HepG2 (cell line): ENCODE measurements around the gene AKAP9. TPM values are rescaled to one million over a fixed set of nuclear protein-coding genes. Genes with fewer than 3 reads are reported as not detected.

Source experiments
- DNMT1 ChIP-seq: sonication (generic); formaldehyde crosslinking; IDR thresholded peaks from 2 replicates; pipeline ENCODE4 v1.5.1; 2020; ENCODE audit warnings: mild to moderate bottlenecking, missing genetic modification reagents
- FLYWCH1 ChIP-seq: sonication (generic); formaldehyde crosslinking; IDR thresholded peaks from 2 replicates; pipeline ENCODE4 v1.8.1; 2023; ENCODE audit warnings: mild to moderate bottlenecking, missing genetic modification reagents
- FOXA3 ChIP-seq: IDR thresholded peaks from 2 replicates; pipeline ENCODE4 v1.6.1; 2016; ENCODE audit warnings: missing genetic modification reagents, missing compliant biosample characterization
- GMEB2 ChIP-seq: IDR thresholded peaks from 2 replicates; pipeline ENCODE4 v1.6.1; 2016; ENCODE audit warnings: missing biosample characterization, missing genetic modification reagents, low read depth
- HBP1 ChIP-seq: IDR thresholded peaks from 2 replicates; pipeline ENCODE4 v1.6.1; 2016; ENCODE audit warnings: low read depth, control low read depth
- JUN ChIP-seq: sonication (generic); formaldehyde crosslinking; IDR thresholded peaks from 2 replicates; pipeline ENCODE4 v1.4.0; 2020; ENCODE audit warnings: mild to moderate bottlenecking, missing genetic modification reagents
- MBD4 ChIP-seq: IDR thresholded peaks from 2 replicates; pipeline ENCODE4 v1.6.1; 2012; ENCODE audit warnings: low read length, inconsistent platforms, borderline replicate concordance
- MEF2D ChIP-seq: sonication (generic); formaldehyde crosslinking; IDR thresholded peaks from 2 replicates; pipeline ENCODE4 v1.5.1; 2020; ENCODE audit warnings: mild to moderate bottlenecking, missing genetic modification reagents
- PHF21A ChIP-seq: sonication (generic); formaldehyde crosslinking; IDR thresholded peaks from 2 replicates; pipeline ENCODE4 v1.5.0; 2020; ENCODE audit warnings: mild to moderate bottlenecking, missing genetic modification reagents
- POGZ ChIP-seq: sonication (generic); formaldehyde crosslinking; IDR thresholded peaks from 2 replicates; pipeline ENCODE4 v1.4.0; 2020; ENCODE audit warnings: mild to moderate bottlenecking, missing genetic modification reagents
- SP4 ChIP-seq: sonication (generic); formaldehyde crosslinking; IDR thresholded peaks from 2 replicates; pipeline ENCODE4 v1.8.1; 2023; ENCODE audit warnings: mild to moderate bottlenecking, missing genetic modification reagents
- SRY ChIP-seq: sonication (generic); formaldehyde crosslinking; IDR thresholded peaks from 2 replicates; pipeline ENCODE4 v1.8.0; 2022; ENCODE audit warnings: mild to moderate bottlenecking, missing genetic modification reagents
- TAF1 ChIP-seq: sonication (generic); formaldehyde crosslinking; IDR thresholded peaks from 2 replicates; pipeline ENCODE4 v1.4.0; 2020; ENCODE audit warnings: missing genetic modification reagents
- TMF1 ChIP-seq: sonication (generic); formaldehyde crosslinking; IDR thresholded peaks from 2 replicates; pipeline ENCODE4 v1.8.1; 2022; ENCODE audit warnings: low read depth, missing genetic modification reagents
- U2AF1 ChIP-seq: fragments of 200-400 bp; formaldehyde crosslinking; optimal IDR thresholded peaks from 2 replicates; pipeline ENCODE3; 2017; ENCODE audit warnings: mild to moderate bottlenecking, low read depth, low read length
- ZFAT ChIP-seq: sonication (generic); formaldehyde crosslinking; conservative IDR thresholded peaks from 2 replicates; pipeline ENCODE4 v1.8.1; 2023; ENCODE audit warnings: missing genetic modification reagents, inconsistent platforms
- ZNF274 ChIP-seq: sonication (generic); formaldehyde crosslinking; IDR thresholded peaks from 2 replicates; pipeline ENCODE4 v1.5.1; 2020; ENCODE audit warnings: mild to moderate bottlenecking, missing genetic modification reagents
- ZNF556 ChIP-seq: sonication (generic); formaldehyde crosslinking; IDR thresholded peaks from 2 replicates; pipeline ENCODE4 v1.4.0; 2020; ENCODE audit warnings: mild to moderate bottlenecking, missing genetic modification reagents, borderline replicate concordance
- ZNF580 ChIP-seq: IDR thresholded peaks from 2 replicates; pipeline ENCODE4 v1.6.1; 2016; ENCODE audit warnings: low read depth, borderline replicate concordance
- ZNF75D ChIP-seq: sonication (generic); formaldehyde crosslinking; IDR thresholded peaks from 2 replicates; pipeline ENCODE4 v1.8.1; 2023; ENCODE audit warnings: missing genetic modification reagents, mild to moderate bottlenecking, borderline replicate concordance
- ZNF839 ChIP-seq: sonication (generic); formaldehyde crosslinking; IDR thresholded peaks from 2 replicates; pipeline ENCODE4 v1.4.0; 2020; ENCODE audit warnings: missing genetic modification reagents, mild to moderate bottlenecking, borderline replicate concordance
- ZNF878 ChIP-seq: sonication (generic); formaldehyde crosslinking; IDR thresholded peaks from 2 replicates; pipeline ENCODE4 v1.8.1; 2023; ENCODE audit warnings: mild to moderate bottlenecking, missing genetic modification reagents, moderate library complexity
- polyA plus RNA-seq, 8 experiments: library from polyadenylated mRNA; depleted of rRNA in 3 of 8; stranded (reverse) in 7 of 8; unstranded in 1 of 8; fragments of >200 nt; fragmentation: Illumina TruSeq in 4 of 8; extraction: Trizol in 4 of 8; gene quantifications; 2 replicates each; pipeline versions ENCODE4 v1.2.1 to v1.2.3, GENCODE V29; 2011 to 2016; ENCODE audit warnings: low read depth in 4 of 8, missing spikeins in 1 of 8, mixed read lengths in 1 of 8; ENCODE audit not compliant: insufficient read depth in 1 of 8
- total RNA-seq, 5 experiments: library from RNA; depleted of rRNA; stranded (reverse); fragments of >200 nt; fragmentation: Illumina TruSeq; extraction: Trizol; gene quantifications; 2 replicates each; pipeline ENCODE4 v1.2.3, GENCODE V29; 2016; ENCODE audit warnings: low read depth in 1 of 5
- TF ChIP-seq, protein P1 (sequence below): sonication (generic); formaldehyde crosslinking; IDR thresholded peaks from 2 replicates; pipeline ENCODE4 v1.4.0; 2020; ENCODE audit warnings: low read depth, mild to moderate bottlenecking, missing genetic modification reagents
- TF ChIP-seq, protein P2 (sequence below): sonication (generic); formaldehyde crosslinking; IDR thresholded peaks from 2 replicates; pipeline ENCODE4 v1.4.0; 2020; ENCODE audit warnings: missing genetic modification reagents, mild to moderate bottlenecking, borderline replicate concordance

Gene AKAP9
- total and polyA plus RNA-seq, 2 of the 13 experiments (the other 11 are each of a cell fraction or from before 2014, with no cell fraction given) = 27.6 to 33.1 TPM

GRCh38 chr7:92042056-92042737, 101.5 kb downstream of the AKAP9 start (continued):
- TF ChIP-seq MEF2D (CRISPR knock-in tag) (0 out of 2 replicates have a peak, but pooled peaks have one; percentile 27), FOXA3 (peak; percentile 89), SP4 (CRISPR knock-in tag) (no peak), ZNF75D (CRISPR knock-in tag) (no peak), ZNF274 (CRISPR knock-in tag) (no peak), ZNF839 (no peak), JUN (CRISPR knock-in tag) (0 out of 2 replicates have a peak, but pooled peaks have one; percentile 27), TMF1 (CRISPR knock-in tag) (no peak), ZNF878 (no peak), POGZ (CRISPR knock-in tag) (peak; percentile 94), DNMT1 (no peak), TAF1 (CRISPR knock-in tag) (no peak), U2AF1 (no peak), ZNF580 (CRISPR knock-in tag) (0 out of 2 replicates have a peak, but pooled peaks have one; percentile 32), GMEB2 (CRISPR knock-in tag) (no peak), PHF21A (CRISPR knock-in tag) (peak; percentile 37; the same call in 1 of the 2 replicates), ZFAT (CRISPR knock-in tag) (no peak), HBP1 (CRISPR knock-in tag) (no peak), FLYWCH1 (CRISPR knock-in tag) (no peak), ZNF556 (0 out of 2 replicates have a peak, but pooled peaks have one; percentile 27), MBD4 (0 out of 2 replicates have a peak, but pooled peaks have one; percentile 51), SRY (CRISPR knock-in tag) (no peak)
- TF ChIP-seq, protein P1, sequence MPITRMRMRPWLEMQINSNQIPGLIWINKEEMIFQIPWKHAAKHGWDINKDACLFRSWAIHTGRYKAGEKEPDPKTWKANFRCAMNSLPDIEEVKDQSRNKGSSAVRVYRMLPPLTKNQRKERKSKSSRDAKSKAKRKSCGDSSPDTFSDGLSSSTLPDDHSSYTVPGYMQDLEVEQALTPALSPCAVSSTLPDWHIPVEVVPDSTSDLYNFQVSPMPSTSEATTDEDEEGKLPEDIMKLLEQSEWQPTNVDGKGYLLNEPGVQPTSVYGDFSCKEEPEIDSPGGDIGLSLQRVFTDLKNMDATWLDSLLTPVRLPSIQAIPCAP (CRISPR knock-in tag) = no peak
- TF ChIP-seq, protein P2, sequence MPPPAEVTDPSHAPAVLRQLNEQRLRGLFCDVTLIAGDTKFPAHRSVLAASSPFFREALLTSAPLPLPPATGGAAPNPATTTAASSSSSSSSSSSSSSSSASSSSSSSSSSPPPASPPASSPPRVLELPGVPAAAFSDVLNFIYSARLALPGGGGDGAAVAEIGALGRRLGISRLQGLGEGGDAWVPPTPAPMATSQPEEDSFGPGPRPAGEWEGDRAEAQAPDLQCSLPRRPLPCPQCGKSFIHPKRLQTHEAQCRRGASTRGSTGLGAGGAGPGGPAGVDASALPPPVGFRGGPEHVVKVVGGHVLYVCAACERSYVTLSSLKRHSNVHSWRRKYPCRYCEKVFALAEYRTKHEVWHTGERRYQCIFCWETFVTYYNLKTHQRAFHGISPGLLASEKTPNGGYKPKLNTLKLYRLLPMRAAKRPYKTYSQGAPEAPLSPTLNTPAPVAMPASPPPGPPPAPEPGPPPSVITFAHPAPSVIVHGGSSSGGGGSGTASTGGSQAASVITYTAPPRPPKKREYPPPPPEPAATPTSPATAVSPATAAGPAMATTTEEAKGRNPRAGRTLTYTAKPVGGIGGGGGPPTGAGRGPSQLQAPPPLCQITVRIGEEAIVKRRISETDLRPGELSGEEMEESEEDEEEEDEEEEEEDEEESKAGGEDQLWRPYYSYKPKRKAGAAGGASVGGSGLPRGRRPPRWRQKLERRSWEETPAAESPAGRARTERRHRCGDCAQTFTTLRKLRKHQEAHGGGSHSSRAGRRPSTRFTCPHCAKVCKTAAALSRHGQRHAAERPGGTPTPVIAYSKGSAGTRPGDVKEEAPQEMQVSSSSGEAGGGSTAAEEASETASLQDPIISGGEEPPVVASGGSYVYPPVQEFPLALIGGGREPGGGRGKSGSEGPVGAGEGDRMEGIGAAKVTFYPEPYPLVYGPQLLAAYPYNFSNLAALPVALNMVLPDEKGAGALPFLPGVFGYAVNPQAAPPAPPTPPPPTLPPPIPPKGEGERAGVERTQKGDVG (CRISPR knock-in tag) = no peak
